HepG2 (cell line): Measurements from ENCODE around the gene WDR73. TPM values are rescaled to one million over a fixed set of nuclear protein-coding genes. Genes with fewer than 3 reads are reported as not detected.

ENCODE experiments used
- ATAC-seq: fragments of 200-7000 bp; cut with Tn5 transposase; 3 replicates; pipeline ENCODE4 v1.9.1; 2020; ENCODE audit warnings: mild to moderate bottlenecking, moderate library complexity
- Bru-seq: library from RNA; stranded (reverse); fragments of 400-500 nt; gene quantifications from one replicate; lab custom pipeline; 2021; lab: Mats Ljungman, UMichigan
- BruChase-seq, 2 experiments: library from RNA; stranded (reverse); fragments of 400-500 nt; gene quantifications; one replicate each; lab custom pipeline; 2021; lab: Mats Ljungman, UMichigan
- BruUV-seq: library from RNA; stranded (reverse); fragments of 400-500 nt; replicated peaks from 2 replicates; lab custom pipeline; 2021; lab: Mats Ljungman, UMichigan
- CTCF ChIA-PET: fragments of 300-600 bp; formaldehyde crosslinking; extraction: SDS; loops from one replicate; lab custom pipeline; 2021; ENCODE audit warnings: low total read pairs, inconsistent platforms, low intra/inter-chr PET ratio; lab: Yijun Ruan, JAX
- POLR2A ChIA-PET: fragments of 350-600 bp; sonication (Branson Sonifier 250); formaldehyde crosslinking; loops from one replicate; lab custom pipeline; 2020; ENCODE audit warnings: antibody characterized with exemption, inconsistent platforms; lab: Yijun Ruan, JAX
- DNase-seq: peaks from one replicate; pipeline ENCODE4 v3.0.0-alpha.2; 2015; ENCODE audit warnings: low spot score
- FAIRE-seq: peaks from 3 replicates; lab custom pipeline; 2011; peaks lifted over from hg19 to GRCh38; lab: Jason Lieb, UNC
- H2AFZ ChIP-seq: one replicate; pipeline ENCODE4 v1.6.1; 2011; ENCODE audit warnings: low read length, inconsistent platforms
- H3K27ac ChIP-seq: fragments of 300-600 bp; 3 replicates; pipeline ENCODE4 v1.8.0; 2011; ENCODE audit warnings: mixed run types, mild to moderate bottlenecking, mixed read lengths, low read length, inconsistent platforms; ENCODE audit not compliant: insufficient read depth; ENCODE audit errors: extremely low read length
- H3K27me3 ChIP-seq, 2 experiments: fragments of 200-600 bp in 1 of 2; 2 replicates in 1 of 2; 3 replicates in 1 of 2; pipeline versions ENCODE4 v1.6.0 to v1.8.0; 2011; ENCODE audit warnings: low read length in 2 of 2, mild to moderate bottlenecking in 2 of 2, moderate library complexity in 2 of 2, inconsistent platforms in 1 of 2; ENCODE audit not compliant: insufficient read depth in 2 of 2, control insufficient read depth in 1 of 2
- H3K36me3 ChIP-seq, 2 experiments: fragments of 200-600 bp in 1 of 2; replicated peaks in 1 of 2; 2 replicates in 1 of 2; 3 replicates in 1 of 2; pipeline versions ENCODE4 v1.5.1 to v1.8.0; 2011; ENCODE audit warnings: low read length in 2 of 2, inconsistent platforms in 1 of 2; ENCODE audit not compliant: insufficient read depth in 2 of 2, control insufficient read depth in 1 of 2
- H3K4me1 ChIP-seq: 2 replicates; pipeline ENCODE4 v1.5.1; 2012; ENCODE audit warnings: low read length, inconsistent platforms; ENCODE audit not compliant: insufficient read depth
- H3K4me2 ChIP-seq: 2 replicates; pipeline ENCODE4 v1.6.0; 2011; ENCODE audit warnings: low read depth, low read length, inconsistent platforms
- H3K4me3 ChIP-seq, 3 experiments: fragments of 200-600 bp in 1 of 3; sonication (generic), shearing (Covaris generic) in 1 of 3; replicated peaks in 1 of 3; 2 replicates each; pipeline ENCODE4 v1.5.1; 2011 to 2016; ENCODE audit warnings: low read length in 3 of 3, inconsistent platforms in 2 of 3, low read depth in 2 of 3, mild to moderate bottlenecking in 2 of 3, control low read depth in 1 of 3, mixed read lengths in 1 of 3; ENCODE audit not compliant: insufficient read depth in 1 of 3
- H3K79me2 ChIP-seq: one replicate; pipeline ENCODE4 v1.6.1; 2011; ENCODE audit warnings: low read length, inconsistent platforms; ENCODE audit not compliant: insufficient read depth
- H3K9ac ChIP-seq: 2 replicates; pipeline ENCODE4 v1.6.0; 2011; ENCODE audit warnings: mild to moderate bottlenecking, low read depth, low read length, inconsistent platforms; ENCODE audit not compliant: insufficient read depth
- H3K9me3 ChIP-seq: 2 replicates; pipeline ENCODE4 v1.5.1; 2012; ENCODE audit warnings: mild to moderate bottlenecking, low read length
- H4K20me1 ChIP-seq: 2 replicates; pipeline ENCODE4 v1.6.0; 2011; ENCODE audit warnings: inconsistent platforms, mild to moderate bottlenecking, low read length, moderate library complexity; ENCODE audit not compliant: insufficient read depth
- HNF1A ChIP-seq, 2 experiments: sonication (generic) in 1 of 2; formaldehyde crosslinking in 1 of 2; IDR thresholded peaks; 2 replicates each; pipeline versions ENCODE4 v1.4.0 to v1.6.1; 2016 to 2020; ENCODE audit warnings: borderline replicate concordance in 1 of 2, low read depth in 1 of 2, mild to moderate bottlenecking in 1 of 2, missing genetic modification reagents in 1 of 2
- MAZ ChIP-seq, 2 experiments: sonication (generic) in 1 of 2; formaldehyde crosslinking in 1 of 2; IDR thresholded peaks; 2 replicates each; pipeline versions ENCODE4 v1.5.0 to v1.6.1; 2012 to 2020; ENCODE audit warnings: low read depth in 2 of 2, mild to moderate bottlenecking in 2 of 2, borderline replicate concordance in 1 of 2, improper control_type of control experiment in 1 of 2, low read length in 1 of 2, missing genetic modification reagents in 1 of 2, moderate library complexity in 1 of 2
- PHF8 ChIP-seq: sonication (generic); formaldehyde crosslinking; IDR thresholded peaks from 2 replicates; pipeline ENCODE4 v1.5.0; 2020; ENCODE audit warnings: missing genetic modification reagents
- POLR2AphosphoS5 ChIP-seq: IDR thresholded peaks from 2 replicates; pipeline ENCODE4 v1.6.1; 2012; ENCODE audit warnings: low read depth, low read length
- ZNF292 ChIP-seq: sonication (generic); formaldehyde crosslinking; IDR thresholded peaks from 2 replicates; pipeline ENCODE4 v1.8.1; 2022; ENCODE audit warnings: mild to moderate bottlenecking, low read depth, missing genetic modification reagents, borderline replicate concordance
- ZNF33A ChIP-seq: sonication (generic); formaldehyde crosslinking; IDR thresholded peaks from 2 replicates; pipeline ENCODE4 v1.5.1; 2020; ENCODE audit warnings: missing genetic modification reagents, mild to moderate bottlenecking, moderate library complexity, borderline replicate concordance
- ZNF512B ChIP-seq: sonication (generic); formaldehyde crosslinking; IDR thresholded peaks from 2 replicates; pipeline ENCODE4 v1.5.1; 2020; ENCODE audit warnings: missing genetic modification reagents, mild to moderate bottlenecking, borderline replicate concordance
- WGBS: methylation state at CpG from one replicate; pipeline ENCODE4 v1.1.6; 2017; ENCODE audit warnings: low lambda C conversion rate; 5-methylcytosine and 5-hydroxymethylcytosine counted together
- in situ Hi-C: cut with HindIII; loops from 2 replicates; pipeline ENCODE4 v1.10.0; 2017; ENCODE audit warnings: low pct_unique_long_range_greater_than_20kb; ENCODE audit not compliant: extremely low pct_ligation_motif_present
- intact Hi-C: fragments of 100-400 bp; cut with micrococcal nuclease; formaldehyde crosslinking; loops from one replicate; pipeline ENCODE4 v1.10.0; 2022; ENCODE audit not compliant: unreplicated experiment
- long read RNA-seq, 2 experiments: library from RNA in 1 of 2; library from polyadenylated mRNA in 1 of 2; stranded (forward) in 1 of 2; unstranded in 1 of 2; transcript quantifications; one replicate each; pipeline ENCODE4 v2.0.0, GENCODE V29; 2019 to 2022
- polyA minus RNA-seq, 3 experiments: library from RNA; depleted of rRNA, polyadenylated mRNA; stranded (reverse); fragments of >200 nt; gene quantifications; 2 replicates each; pipeline ENCODE4 v1.2.3, GENCODE V29; 2011; ENCODE audit warnings: low replicate concordance in 1 of 3
- polyA plus RNA-seq, 8 experiments: library from polyadenylated mRNA; depleted of rRNA in 3 of 8; stranded (reverse) in 7 of 8; unstranded in 1 of 8; fragments of >200 nt; fragmentation: Illumina TruSeq in 4 of 8; extraction: Trizol in 4 of 8; gene quantifications; 2 replicates each; pipeline versions ENCODE4 v1.2.1 to v1.2.3, GENCODE V29; 2011 to 2016; ENCODE audit warnings: low read depth in 4 of 8, missing spikeins in 1 of 8, mixed read lengths in 1 of 8; ENCODE audit not compliant: insufficient read depth in 1 of 8
- total RNA-seq, 5 experiments: library from RNA; depleted of rRNA; stranded (reverse); fragments of >200 nt; fragmentation: Illumina TruSeq; extraction: Trizol; gene quantifications; 2 replicates each; pipeline ENCODE4 v1.2.3, GENCODE V29; 2016; ENCODE audit warnings: low read depth in 1 of 5

WDR73 gene
- total RNA-seq (2016; rRNA removed; fragmentation: Illumina TruSeq; extraction: Trizol) (32.5 and 35.5 TPM in 2 replicates), polyA plus RNA-seq (2011; rRNA removed) (20.0 and 21.9 TPM in 2 replicates), polyA minus RNA-seq (2011; rRNA and poly(A)+ RNA removed; ENCODE audit: low replicate concordance) (23.7 and 63.4 TPM in 2 replicates), Bru-seq, nascent RNA (percentile 80 among the genes with signal in this experiment), BruChase-seq, experiment 1, labeled RNA remaining after a 6-hour chase (percentile 80 among the genes with signal in this experiment), BruChase-seq, experiment 2, labeled RNA remaining after a 2-hour chase (percentile 84 among the genes with signal in this experiment)
- total RNA-seq (2016; cell fraction: cytosol; rRNA removed; fragmentation: Illumina TruSeq; extraction: Trizol; ENCODE audit: low read depth), result 10.8 and 11.7 TPM in 2 replicates
- 32.6 and 33.3 TPM in 2 replicates for total RNA-seq (2016; cell fraction: insoluble cytoplasmic fraction; rRNA removed; fragmentation: Illumina TruSeq; extraction: Trizol)
- 18.7 and 20.1 TPM in 2 replicates for total RNA-seq (2016; cell fraction: membrane; rRNA removed; fragmentation: Illumina TruSeq; extraction: Trizol)
- 31.9 and 35.3 TPM in 2 replicates for total RNA-seq (2016; cell fraction: nucleus; rRNA removed; fragmentation: Illumina TruSeq; extraction: Trizol)
- polyA plus RNA-seq (2011; cell fraction: cytosol; rRNA removed), result 10.8 and 12.7 TPM in 2 replicates
- polyA plus RNA-seq (2011; cell fraction: nucleus; rRNA removed), result 45.9 and 52.5 TPM in 2 replicates
- polyA plus RNA-seq (2012), result 14.1 and 15.5 TPM in 2 replicates
- 7.3 and 8.1 TPM in 2 replicates for polyA plus RNA-seq (2016; cell fraction: cytosol; fragmentation: Illumina TruSeq; extraction: Trizol; ENCODE audit: low read depth)
- polyA plus RNA-seq (2016; cell fraction: insoluble cytoplasmic fraction; fragmentation: Illumina TruSeq; extraction: Trizol; ENCODE audit: low read depth), result 24.7 and 25.3 TPM in 2 replicates
- polyA plus RNA-seq (2016; cell fraction: membrane; fragmentation: Illumina TruSeq; extraction: Trizol; ENCODE audit: low read depth), result 13.1 and 14.1 TPM in 2 replicates
- 60.7 and 63.6 TPM in 2 replicates for polyA plus RNA-seq (2016; cell fraction: nucleus; fragmentation: Illumina TruSeq; extraction: Trizol; ENCODE audit: insufficient read depth, low read depth)
- 4.2 and 5.5 TPM in 2 replicates for polyA minus RNA-seq (2011; cell fraction: cytosol; rRNA and poly(A)+ RNA removed)
- polyA minus RNA-seq (2011; cell fraction: nucleus; rRNA and poly(A)+ RNA removed), result 27.8 and 29.0 TPM in 2 replicates
- long read RNA-seq, experiment 1, full-length matches to known transcripts, result 22 of 33 reads
- long read RNA-seq, experiment 1, partial matches to known transcripts, result 4 of 33 reads
- long read RNA-seq, experiment 1, other reads (novel, unspliced or antisense), result 7 of 33 reads
- long read RNA-seq, experiment 2, full-length matches to known transcripts, result 10 of 33 reads
- long read RNA-seq, experiment 2, partial matches to known transcripts, result 3 of 33 reads
- long read RNA-seq, experiment 2, other reads (novel, unspliced or antisense), result 20 of 33 reads

- Histone ChIP-seq H3K4me3 (peak within 1 kb of the TSS; percentile 74 to 89 (median 85)), H3K9me3 (no peaks in the 10 kb centered on the region), H3K4me2 (peak within 1 kb of the TSS; percentile 100), H2AFZ (peak within 1 kb of the TSS; percentile 18), H3K79me2 (peaks cover 15% of the 10 kb centered on the region), H4K20me1 (no peaks in the 10 kb centered on the region), H3K27ac (peak within 1 kb of the TSS; percentile 83), H3K9ac (peak within 1 kb of the TSS; percentile 88), H3K4me1 (peaks cover 63% of the 10 kb centered on the region), H3K36me3 (peaks cover 2 to 8% of the 10 kb centered on the region in 2 experiments; a peak in 4 of 5 replicates), H3K27me3 (no peaks in the 10 kb centered on the region; a peak in 1 of 5 replicates)
- intact Hi-C loops, result loop anchor here (1.0 to 10.0 kb wide), 3 partner anchors 54 to 281 kb away; partner anchors contain the start of gene ALPK3
- DNase-seq, result peak; percentile 89
- ChIA-PET POLR2A (interaction anchor here (1.0 to 6.7 kb wide), 14 partner anchors 11 to 95 kb away, joined by 3 to 47 read pairs (median 6); partner anchors contain the start of genes SEC11A, ZNF592 and ZSCAN2), CTCF (interaction anchor here (1.6 to 1.7 kb wide), 2 partner anchors 55 to 274 kb away, joined by 4 to 6 read pairs; no protein-coding TSS in a partner anchor)
- in situ Hi-C loops, result loop anchor here (10.0 kb wide), 1 partner anchor 271 kb away; no protein-coding TSS in a partner anchor
- peak; percentile 81 for FAIRE-seq
- peak; percentile 76 for ATAC-seq
- no TSS peak for BruUV-seq
- 0% methylated on average over 21 of the region's 49 CpGs for WGBS
- TF ChIP-seq ZNF512B (CRISPR knock-in tag) (no peak), ZNF292 (CRISPR knock-in tag) (no peak), PHF8 (peak; percentile 86), ZNF33A (CRISPR knock-in tag) (no peak), MAZ (IDR thresholded peaks at IDR 0.05; ENCODE audit: borderline replicate concordance, low read depth, low read length) (no peak), MAZ (CRISPR knock-in tag; IDR thresholded peaks at IDR 0.05; ENCODE audit: low read depth) (no peak; the same call in 1 of the 2 replicates), HNF1A (IDR thresholded peaks at IDR 0.05; ENCODE audit: low read depth) (no peak), HNF1A (CRISPR knock-in tag; IDR thresholded peaks at IDR 0.05; ENCODE audit: borderline replicate concordance) (no peak; the same call in 1 of the 2 replicates), POLR2AphosphoS5 (peak; percentile 78)
These were observed at the start of gene WDR73 for GRCh38 chr15:84653910-84654688. TSS of gene WDR73 (minus strand) at chr15:84654283. CDS start at chr15:84654274, 9 bp downstream.
